ENCODE data around the gene EPG5. TPM values are rescaled to one million over a fixed set of nuclear protein-coding genes. Genes with fewer than 3 reads are reported as not detected.

Gene EPG5
- total RNA-seq, 1 experiment from 2014 or later = 22.7 TPM

GRCh38 chr18:45938488-45938935 is 28.6 kb downstream of the EPG5 start:
- ATAC-seq (no peak), DNase-seq (ENCODE audit: low spot score) (no peak)
- H3K36me3 Mint-ChIP-seq = peaks cover 30% of the 10 kb centered on the region
- H3K9me3 Mint-ChIP-seq = no peaks in the 10 kb centered on the region
- H3K4me1 Mint-ChIP-seq = no peaks in the 10 kb centered on the region
- POLR2A ChIA-PET = no interaction called here
- no peaks in the 10 kb centered on the region for H3K27me3 Mint-ChIP-seq (ENCODE audit: low read depth)
- no peak overlapping the region for H3K27ac Mint-ChIP-seq
- CTCF ChIA-PET = no interaction called here
- H3K4me3 Mint-ChIP-seq = no peak overlapping the region
- no peak for TF ChIP-seq ERG (CRISPR knock-in tag; IDR thresholded peaks at IDR 0.05)
- TF ChIP-seq USF1 (CRISPR knock-in tag; IDR thresholded peaks at IDR 0.05) = no peak
- TF ChIP-seq CDX4 (CRISPR knock-in tag; IDR thresholded peaks at IDR 0.05; ENCODE audit: borderline replicate concordance) = no peak
- TF ChIP-seq NFYB (CRISPR knock-in tag; conservative IDR thresholded peaks at IDR 0.05; ENCODE audit: low read depth) = no peak
- TF ChIP-seq FOXP4 (CRISPR knock-in tag; IDR thresholded peaks at IDR 0.05) = no peak
- no peak for TF ChIP-seq NFE2L1 (CRISPR knock-in tag; IDR thresholded peaks at IDR 0.05)
- TF ChIP-seq HMGXB4 (CRISPR knock-in tag; IDR thresholded peaks at IDR 0.05) = no peak
- no peak for TF ChIP-seq ZNF396 (CRISPR knock-in tag; IDR thresholded peaks at IDR 0.05; ENCODE audit: borderline replicate concordance)
- no peak for TF ChIP-seq SMAD3 (CRISPR knock-in tag; IDR thresholded peaks at IDR 0.05; ENCODE audit: borderline replicate concordance)

- no peak for DNase-seq (ENCODE audit: low spot score)
- H3K4me3 Mint-ChIP-seq = no peak overlapping the region
- CTCF ChIA-PET = no interaction called here
- H3K36me3 Mint-ChIP-seq = peaks cover 14% of the 10 kb centered on the region
- H3K27ac Mint-ChIP-seq = no peak overlapping the region
- no peaks in the 10 kb centered on the region for H3K4me1 Mint-ChIP-seq
- H3K9me3 Mint-ChIP-seq = no peaks in the 10 kb centered on the region
- no peak for ATAC-seq
- H3K27me3 Mint-ChIP-seq (ENCODE audit: low read depth) = no peaks in the 10 kb centered on the region
- POLR2A ChIA-PET = no interaction called here
- TF ChIP-seq MLX (CRISPR knock-in tag; IDR thresholded peaks at IDR 0.05) (no peak), EMX1 (CRISPR knock-in tag; IDR thresholded peaks at IDR 0.05) (no peak), NFYB (CRISPR knock-in tag; conservative IDR thresholded peaks at IDR 0.05; ENCODE audit: low read depth) (no peak), TCF7 (CRISPR knock-in tag; IDR thresholded peaks at IDR 0.05; ENCODE audit: low read depth) (no peak), ZNF121 (CRISPR knock-in tag; IDR thresholded peaks at IDR 0.05) (no peak), ZNF532 (CRISPR knock-in tag; IDR thresholded peaks at IDR 0.05; ENCODE audit: borderline replicate concordance) (no peak), ZNF416 (CRISPR knock-in tag; IDR thresholded peaks at IDR 0.05) (no peak), ZBTB43 (CRISPR knock-in tag; IDR thresholded peaks at IDR 0.05) (no peak), PRDM15 (CRISPR knock-in tag; IDR thresholded peaks at IDR 0.05) (no peak)
Observed at GRCh38 chr18:45935591-45936335, 31.4 kb downstream of the EPG5 start.

All from WTC11 (cell line).